GM12864 (cell line): ENCODE results near the gene GABRB1.

Experiments
- DNase-seq: peaks from one replicate; pipeline ENCODE4 v3.0.0-alpha.2; 2011; ENCODE audit warnings: low read depth
- H3K4me3 ChIP-seq: 2 replicates; pipeline ENCODE4 v1.5.1; 2011; ENCODE audit warnings: mild to moderate bottlenecking, low read depth, low read length, control low read depth
- TF ChIP-seq, protein P1 (sequence below): IDR thresholded peaks from 2 replicates; pipeline ENCODE4 v1.5.1; 2011; ENCODE audit warnings: low read depth, mild to moderate bottlenecking, moderate library complexity, low read length, control low read depth, inconsistent platforms; ENCODE audit errors: missing control alignments

The GABRB1 gene

GRCh38 chr4:47213539-47213938, 182.2 kb downstream of the GABRB1 start:
- DNase-seq: no peak
- no peak overlapping the region for H3K4me3 ChIP-seq
- TF ChIP-seq, protein P1, sequence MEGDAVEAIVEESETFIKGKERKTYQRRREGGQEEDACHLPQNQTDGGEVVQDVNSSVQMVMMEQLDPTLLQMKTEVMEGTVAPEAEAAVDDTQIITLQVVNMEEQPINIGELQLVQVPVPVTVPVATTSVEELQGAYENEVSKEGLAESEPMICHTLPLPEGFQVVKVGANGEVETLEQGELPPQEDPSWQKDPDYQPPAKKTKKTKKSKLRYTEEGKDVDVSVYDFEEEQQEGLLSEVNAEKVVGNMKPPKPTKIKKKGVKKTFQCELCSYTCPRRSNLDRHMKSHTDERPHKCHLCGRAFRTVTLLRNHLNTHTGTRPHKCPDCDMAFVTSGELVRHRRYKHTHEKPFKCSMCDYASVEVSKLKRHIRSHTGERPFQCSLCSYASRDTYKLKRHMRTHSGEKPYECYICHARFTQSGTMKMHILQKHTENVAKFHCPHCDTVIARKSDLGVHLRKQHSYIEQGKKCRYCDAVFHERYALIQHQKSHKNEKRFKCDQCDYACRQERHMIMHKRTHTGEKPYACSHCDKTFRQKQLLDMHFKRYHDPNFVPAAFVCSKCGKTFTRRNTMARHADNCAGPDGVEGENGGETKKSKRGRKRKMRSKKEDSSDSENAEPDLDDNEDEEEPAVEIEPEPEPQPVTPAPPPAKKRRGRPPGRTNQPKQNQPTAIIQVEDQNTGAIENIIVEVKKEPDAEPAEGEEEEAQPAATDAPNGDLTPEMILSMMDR: no peak

DNA sequence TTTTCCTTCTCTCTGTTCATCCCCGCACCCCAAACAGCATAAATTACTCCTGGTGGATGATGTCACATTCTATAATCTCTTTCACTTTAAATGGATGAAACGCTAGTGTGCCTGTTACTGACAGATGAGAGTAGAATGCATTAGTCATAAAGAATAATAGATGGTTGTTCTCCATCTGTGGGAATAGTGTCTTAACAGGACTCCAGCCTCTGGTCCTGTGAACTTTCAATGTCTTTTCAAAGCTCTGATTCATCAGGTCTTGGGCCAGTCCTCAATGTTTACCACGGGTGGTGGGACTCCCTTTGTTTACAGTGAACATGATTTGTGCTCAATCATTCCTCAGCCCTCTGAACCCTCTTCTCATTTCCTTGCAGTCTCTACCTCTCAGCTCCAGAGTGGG, 182.6 kb downstream of the GABRB1 start:
- no peak overlapping the region for H3K4me3 ChIP-seq
- no peak for DNase-seq
- TF ChIP-seq, protein P1: no peak

- TF ChIP-seq, protein P1: no peak
- H3K4me3 ChIP-seq: no peak overlapping the region
- no peak for DNase-seq
These were observed 184.4 kb downstream of the GABRB1 start for GRCh38 chr4:47215759-47216158.

DNA sequence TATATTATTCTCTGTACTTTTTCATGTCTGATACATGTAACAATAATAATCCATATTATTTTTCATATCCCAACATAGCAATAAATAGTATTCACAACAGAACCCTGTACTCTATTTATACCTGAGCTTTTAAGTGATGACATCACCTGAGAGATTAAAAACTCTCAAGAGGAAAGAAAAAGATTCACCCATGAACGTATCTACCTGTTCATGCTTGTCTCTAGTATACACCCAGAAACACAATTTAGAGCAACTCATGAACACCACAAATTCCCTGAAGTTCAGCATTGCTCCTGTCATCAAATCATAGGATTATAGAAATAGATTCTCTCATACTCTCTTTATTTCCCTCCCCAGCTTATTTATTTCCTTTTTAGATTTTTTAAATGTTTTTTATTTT, 185.9 kb downstream of the GABRB1 start:
- no peak overlapping the region for H3K4me3 ChIP-seq
- DNase-seq: no peak
- TF ChIP-seq, protein P1: no peak

DNA sequence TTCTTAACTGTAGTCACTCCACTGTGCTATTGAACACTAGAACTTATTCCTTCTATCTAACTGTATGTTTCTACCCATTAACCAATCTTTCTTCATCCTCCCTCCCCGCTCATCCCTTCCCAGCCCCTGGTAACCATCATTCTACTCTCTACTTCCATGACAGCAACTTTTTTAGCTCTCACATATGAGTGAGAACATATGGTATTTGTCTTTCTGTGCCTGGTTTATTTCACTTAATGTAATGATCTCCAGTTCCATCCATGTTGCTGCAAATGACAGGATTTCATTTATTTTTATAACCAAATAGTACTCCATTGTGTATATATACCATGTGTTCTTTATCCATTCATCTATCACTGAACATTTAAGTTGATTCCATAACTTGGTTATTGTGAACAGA, 186.5 kb downstream of the GABRB1 start:
- TF ChIP-seq, protein P1: no peak
- no peak for DNase-seq
- H3K4me3 ChIP-seq: no peak overlapping the region

- no peak for DNase-seq
- H3K4me3 ChIP-seq: no peak overlapping the region
- TF ChIP-seq, protein P1: no peak
These were observed 187.3 kb downstream of the GABRB1 start for GRCh38 chr4:47218631-47219030.

GRCh38 chr4:47219586-47219985, 188.2 kb downstream of the GABRB1 start:
- TF ChIP-seq, protein P1: no peak
- no peak for DNase-seq

More at GRCh38 chr4:47219586-47219985, 188.2 kb downstream of the GABRB1 start:
- H3K4me3 ChIP-seq: no peak overlapping the region
